SH-SY5Y (cell line): Measurements from ENCODE around the gene TBC1D22A.

ENCODE experiments used
- GATA2 ChIP-seq: IDR thresholded peaks from 2 replicates; pipeline ENCODE4 v1.6.1; 2011; ENCODE audit warnings: mild to moderate bottlenecking, low read depth, low read length
- GATA3 ChIP-seq: IDR thresholded peaks from 2 replicates; pipeline ENCODE4 v1.6.1; 2011; ENCODE audit warnings: low read depth, mild to moderate bottlenecking, low read length, moderate library complexity

TBC1D22A gene

DNA sequence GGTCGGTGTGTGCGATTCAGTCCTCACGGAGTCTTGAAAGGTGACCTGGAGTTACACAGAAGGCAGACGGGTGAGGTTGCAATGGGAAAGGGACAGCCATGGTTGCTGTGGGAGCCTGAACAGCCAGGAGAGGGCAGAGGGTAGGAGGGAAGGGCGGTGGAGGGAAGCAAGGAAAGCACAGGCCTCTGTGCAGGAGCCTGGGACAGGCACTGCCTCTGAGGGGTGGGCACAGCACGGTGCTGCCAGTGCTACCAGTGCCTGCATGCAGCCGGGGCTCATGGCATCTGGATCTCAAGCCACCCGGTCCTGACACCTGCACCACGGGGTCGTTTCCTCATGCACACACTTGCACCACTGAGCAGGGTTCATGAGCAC is 401.0 kb downstream of the TBC1D22A start:
- no peak for TF ChIP-seq GATA2
- TF ChIP-seq GATA3: no peak

DNA sequence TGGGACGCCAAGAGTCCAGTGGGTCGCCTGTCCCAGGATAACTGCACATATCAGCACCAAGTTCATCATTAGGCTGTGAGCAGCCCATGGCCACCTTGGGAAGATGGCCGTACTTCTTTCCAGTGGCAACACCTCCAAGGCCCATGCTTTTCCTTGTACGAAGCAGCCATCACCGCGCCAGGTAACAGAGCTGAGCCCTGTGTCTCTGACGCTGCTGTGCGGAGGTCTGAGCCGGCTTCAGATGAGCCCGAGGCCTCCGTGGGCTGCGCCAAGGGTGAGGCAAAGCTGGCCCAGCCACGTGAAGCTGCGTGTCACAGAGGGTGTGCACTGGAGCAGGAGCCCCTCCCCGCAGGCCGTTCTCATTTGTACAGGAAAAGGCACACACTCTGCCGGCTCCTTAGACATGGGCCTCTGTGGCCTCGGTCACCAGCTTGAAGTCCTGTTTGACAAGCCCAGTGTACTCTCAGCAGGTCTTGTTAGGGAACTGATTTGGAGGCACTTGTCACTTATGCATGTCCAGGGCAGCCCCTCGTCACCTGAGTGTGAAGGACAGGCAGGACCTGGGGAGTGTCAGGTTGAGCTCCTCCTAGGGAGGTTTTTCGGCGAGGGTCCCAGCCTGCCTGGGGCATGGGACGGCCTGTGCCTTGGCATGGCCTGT is 401.5 kb downstream of the TBC1D22A start:
- no peak for TF ChIP-seq GATA2
- no peak for TF ChIP-seq GATA3

DNA sequence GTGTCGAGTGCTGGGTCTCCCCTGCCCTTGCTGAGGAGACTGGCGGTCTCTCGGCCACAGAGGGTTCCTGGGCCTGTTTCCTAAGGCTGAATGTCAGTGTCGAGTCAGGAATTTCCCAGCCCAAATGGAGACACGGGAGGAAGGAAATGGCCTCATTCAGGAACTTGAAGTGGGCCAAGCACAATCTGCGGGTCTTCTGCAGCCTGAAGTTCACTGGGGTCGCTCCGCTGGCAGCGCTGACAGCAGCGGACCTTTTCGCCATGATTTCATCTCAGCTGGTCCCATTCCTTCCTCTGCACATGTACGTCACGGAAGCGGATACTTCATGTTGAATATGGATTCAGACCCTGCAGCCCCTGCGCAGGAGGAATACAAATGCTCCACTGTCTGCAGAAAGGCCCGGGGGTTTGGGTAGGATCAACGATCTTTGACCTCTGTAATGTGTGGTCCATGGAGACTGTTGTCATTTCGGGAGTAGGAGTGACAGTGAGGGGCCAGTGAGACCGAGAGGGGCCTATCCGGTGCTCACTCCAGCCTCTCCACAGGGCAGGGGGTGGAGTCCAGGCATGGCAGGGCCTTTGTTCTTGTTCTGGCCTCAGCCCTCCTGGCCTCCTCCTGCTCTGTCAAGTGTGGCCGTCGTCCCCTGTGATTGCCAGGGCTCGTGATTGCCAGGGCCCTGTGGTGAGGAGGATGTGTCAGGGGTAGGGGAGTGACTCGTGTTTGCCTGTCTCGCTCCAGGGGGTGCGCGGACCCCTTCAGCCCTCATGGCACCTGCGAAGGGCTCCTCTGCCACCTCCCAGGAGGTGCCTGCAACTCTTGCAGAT is 402.3 kb downstream of the TBC1D22A start:
- TF ChIP-seq GATA3 (no peak), GATA2 (no peak)

GRCh38 chr22:47165338-47166032 is 403.0 kb downstream of the TBC1D22A start:
- no peak for TF ChIP-seq GATA3
- TF ChIP-seq GATA2: no peak

DNA sequence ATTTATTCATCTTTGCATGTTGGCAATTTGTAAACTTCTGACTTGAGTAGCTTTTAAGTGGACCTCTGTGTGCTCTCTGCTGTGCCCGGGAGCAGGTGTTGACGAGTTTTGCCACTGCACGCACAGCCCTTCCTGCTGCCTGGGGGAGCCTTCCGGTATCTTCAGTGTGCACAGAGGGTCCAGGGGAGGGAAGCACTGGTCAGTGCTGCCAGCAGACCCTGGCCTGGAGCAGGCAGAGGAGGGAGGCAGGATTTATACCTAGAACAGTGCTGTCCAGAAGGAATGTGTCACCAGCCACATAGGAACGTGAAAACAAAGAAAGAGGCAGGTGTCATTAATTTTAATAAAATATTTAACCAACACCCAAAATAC is 403.6 kb downstream of the TBC1D22A start:
- TF ChIP-seq GATA2: no peak
- no peak for TF ChIP-seq GATA3

DNA sequence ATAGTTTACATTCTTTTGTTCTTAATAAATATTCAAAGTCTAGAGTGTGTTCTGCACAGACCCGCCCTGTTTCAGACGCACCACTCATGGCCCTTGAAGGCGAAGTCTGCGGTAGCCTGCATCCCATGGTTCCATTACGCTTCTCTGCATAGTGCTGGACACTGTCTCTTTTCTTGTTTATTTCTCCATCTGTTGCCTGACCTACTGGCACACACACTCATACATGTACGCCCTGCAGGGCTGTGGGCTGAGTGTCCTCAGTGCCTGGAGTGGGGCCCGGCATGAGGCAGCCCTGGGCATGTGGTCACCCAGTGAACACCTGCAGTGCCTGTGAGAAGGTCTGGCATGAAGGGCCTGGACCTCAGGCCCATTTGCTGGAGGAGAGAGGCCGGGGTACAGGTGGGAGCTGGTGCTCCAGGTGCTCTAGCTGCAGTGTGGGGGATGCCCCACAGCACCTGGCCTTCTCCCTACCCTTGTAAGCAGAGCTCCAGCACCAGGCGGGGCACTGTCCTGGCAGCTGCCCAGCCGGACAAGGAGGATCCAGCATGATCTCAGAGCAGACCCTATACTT is 404.1 kb downstream of the TBC1D22A start:
- no peak for TF ChIP-seq GATA3
- TF ChIP-seq GATA2: no peak

DNA sequence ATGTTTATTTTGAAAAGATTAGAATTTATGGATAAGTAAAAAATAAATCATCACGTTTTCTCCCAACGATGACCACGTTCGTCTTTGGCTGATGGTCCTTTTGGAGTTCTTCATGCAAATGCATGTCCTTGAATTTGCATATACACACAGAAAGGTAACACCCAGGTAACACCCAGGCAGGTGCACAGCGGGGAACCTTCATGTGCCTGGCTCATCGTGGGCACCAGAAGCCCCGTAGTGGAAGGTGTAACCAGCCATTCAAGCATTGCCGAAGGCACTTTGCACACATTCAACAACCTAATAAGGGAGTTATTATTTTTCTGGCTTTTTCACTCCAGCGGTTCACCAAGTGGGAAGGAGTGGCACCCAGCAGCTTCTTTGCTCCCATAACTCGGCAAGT is 404.6 kb downstream of the TBC1D22A start:
- TF ChIP-seq GATA3: no peak
- no peak for TF ChIP-seq GATA2

DNA sequence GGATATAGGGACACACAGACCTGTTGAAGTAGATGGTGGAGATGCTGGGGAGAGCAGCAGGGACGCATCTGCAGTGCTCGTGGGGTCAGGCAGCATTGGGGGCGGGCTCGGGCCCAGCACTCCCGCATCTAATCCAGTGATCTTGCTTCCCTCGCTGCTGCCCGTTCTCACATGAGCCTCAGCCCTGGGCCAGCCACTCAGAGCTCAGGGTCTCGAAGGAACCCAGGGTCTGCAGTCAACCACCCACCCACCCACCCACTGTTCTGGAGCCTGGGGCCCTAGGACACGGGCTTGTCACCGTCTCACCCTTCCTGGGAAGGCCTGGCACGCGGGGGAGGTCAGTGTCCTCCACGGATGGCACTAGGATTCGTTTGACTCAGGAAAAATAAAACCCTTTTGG is 406.0 kb downstream of the TBC1D22A start:
- TF ChIP-seq GATA3 (no peak), GATA2 (no peak)

DNA sequence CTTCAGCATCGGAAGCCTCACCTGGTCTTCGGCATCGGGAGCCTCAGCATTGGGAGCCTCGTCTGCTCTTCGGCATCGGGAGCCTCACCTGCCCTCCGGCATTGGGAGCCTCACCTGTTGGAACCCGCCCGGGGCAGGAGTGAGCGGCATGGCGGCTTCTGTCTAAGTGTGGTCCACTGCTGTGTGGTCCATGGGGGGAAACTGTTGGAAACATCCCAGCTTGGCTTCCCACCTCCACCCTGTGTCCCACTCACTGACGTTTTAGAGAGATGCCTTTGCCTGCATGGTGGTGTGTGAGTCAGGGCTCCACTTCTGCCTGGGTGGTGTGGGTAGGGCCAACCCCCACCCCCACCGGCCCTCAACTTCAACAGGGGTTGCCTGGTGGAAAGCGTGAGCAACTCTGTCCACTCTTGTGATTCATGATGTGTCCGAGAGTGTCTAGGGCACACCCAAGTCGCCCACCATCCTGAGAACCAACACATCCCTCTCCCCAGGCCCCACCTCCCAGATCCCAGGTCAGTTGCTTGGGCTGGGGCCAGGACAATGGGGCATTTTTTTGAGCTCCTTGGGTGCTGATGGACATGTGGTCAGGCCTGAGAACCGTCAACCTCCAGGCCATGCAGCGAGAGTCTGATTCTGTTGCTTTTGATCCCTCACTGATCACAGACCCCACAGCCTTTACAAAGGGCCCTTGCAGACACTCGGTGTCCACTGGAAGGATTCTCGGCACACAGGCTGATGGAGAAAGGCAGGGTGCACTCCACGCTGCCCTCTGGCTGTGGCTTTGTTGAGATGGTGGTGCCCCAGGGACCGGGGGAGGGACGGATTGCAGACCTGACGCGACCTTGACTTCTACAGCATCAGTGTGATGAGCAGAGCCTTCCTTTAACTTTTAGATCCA is 406.7 kb downstream of the TBC1D22A start:
- TF ChIP-seq GATA3 (no peak), GATA2 (no peak)

DNA sequence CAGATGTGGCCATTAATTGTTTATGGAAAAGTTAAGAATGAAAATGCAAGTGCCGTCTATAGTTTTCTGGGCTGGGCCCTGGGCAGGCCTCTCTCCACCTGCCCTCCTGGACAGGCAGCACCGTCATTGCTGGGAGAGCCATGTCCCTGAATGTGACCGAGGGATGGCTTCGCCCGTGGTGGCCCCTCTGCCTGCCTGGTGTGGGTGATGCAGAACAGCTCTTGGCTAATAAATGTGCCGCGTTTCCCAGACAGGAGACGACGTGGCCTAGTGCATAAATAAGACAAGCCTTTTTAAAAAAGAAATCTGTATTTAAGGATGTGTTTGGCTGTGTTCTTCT is 407.3 kb downstream of the TBC1D22A start:
- TF ChIP-seq GATA2 (no peak), GATA3 (no peak)

- TF ChIP-seq GATA2 (no peak), GATA3 (no peak)
Observed at GRCh38 chr22:47171441-47172221, 409.2 kb downstream of the TBC1D22A start.

DNA sequence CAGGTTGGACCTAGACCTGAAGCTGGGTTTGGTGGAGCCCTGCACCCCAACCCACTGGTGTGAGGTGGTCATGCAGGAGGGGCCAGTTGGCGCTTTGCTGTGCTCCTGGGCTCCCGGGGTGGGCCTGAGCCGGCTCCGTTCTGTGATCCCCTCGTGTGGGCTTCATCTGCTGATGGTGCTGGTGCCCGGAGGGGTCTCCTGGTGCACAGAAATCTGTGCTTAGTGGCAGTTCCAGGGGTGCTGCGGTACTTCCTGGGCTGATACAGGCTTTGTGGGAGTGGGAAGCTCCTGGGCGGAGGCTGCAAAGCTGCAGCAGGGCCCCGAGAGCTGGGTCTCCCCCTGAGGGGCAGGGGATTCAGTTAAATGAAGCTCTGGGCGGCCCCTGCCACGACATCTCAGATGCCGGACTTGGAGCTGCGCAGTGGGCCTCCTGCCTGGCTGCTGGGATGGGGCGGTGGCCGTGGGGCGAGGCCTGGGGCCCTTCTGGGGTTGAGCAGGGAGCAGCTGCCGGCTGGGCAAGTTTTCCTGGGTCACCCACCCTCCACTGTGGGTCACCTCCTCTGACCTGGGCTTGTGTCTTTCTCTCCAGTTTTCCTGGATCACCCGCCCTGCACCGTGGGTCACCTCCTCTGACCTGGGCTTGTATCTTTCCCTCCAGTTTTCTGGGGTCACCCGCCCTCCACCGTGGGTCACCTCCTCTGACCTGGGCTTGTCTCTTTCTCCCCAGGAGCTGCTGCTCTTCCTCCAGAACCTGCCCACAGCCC is 410.5 kb downstream of the TBC1D22A start:
- TF ChIP-seq GATA2 (no peak), GATA3 (no peak)

DNA sequence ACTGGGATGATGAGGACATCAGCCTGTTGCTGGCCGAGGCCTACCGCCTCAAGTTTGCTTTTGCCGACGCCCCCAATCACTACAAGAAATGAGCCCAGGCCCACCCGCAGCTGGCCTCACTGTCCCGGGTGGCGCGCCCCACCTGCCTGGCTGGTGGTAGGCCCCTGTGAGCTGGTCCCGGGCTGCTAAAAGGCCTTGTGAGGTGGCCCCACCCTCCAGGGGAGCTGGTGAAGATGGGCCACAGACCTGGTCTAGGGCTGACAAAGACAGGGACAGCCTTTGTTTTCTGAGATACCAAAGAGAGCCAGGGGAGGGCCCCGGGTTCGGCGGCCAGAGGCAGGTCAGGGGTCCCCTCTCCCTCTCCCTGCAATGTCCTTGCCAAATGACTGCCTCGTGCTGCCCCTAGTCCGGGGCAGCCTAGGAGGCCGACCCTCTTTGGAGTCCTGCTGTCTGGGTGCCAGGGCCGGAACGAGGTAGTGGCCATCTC is 411.1 kb downstream of the TBC1D22A start:
- TF ChIP-seq GATA2 (no peak), GATA3 (no peak)
